Esophagus squamous epithelium (tissue), 4 donors: ENCODE results near the gene AP3D1.

Experiments used
- POLR2A ChIP-seq, 4 donors: fragments of 450-650 bp; IDR thresholded peaks; one replicate each; pipeline ENCODE4 v1.6.1; 2017; ENCODE audit warnings: antibody characterized with exemption in 4 of 4, mild to moderate bottlenecking in 4 of 4, moderate library complexity in 3 of 4
- TF ChIP-seq, protein P1 (sequence below), 6 experiments: fragments of 450-650 bp in 4 of 6; fragments of 200-600 bp in 2 of 6; sonication (generic) in 2 of 6; IDR thresholded peaks; one replicate each; pipeline ENCODE4 v1.5.1; 2016 to 2019; ENCODE audit warnings: antibody characterized with exemption in 6 of 6, mild to moderate bottlenecking in 4 of 6, moderate library complexity in 4 of 6

GRCh38 chr19:2123682-2124387, 27.5 kb downstream of the AP3D1 start:
- TF ChIP-seq, protein P1, sequence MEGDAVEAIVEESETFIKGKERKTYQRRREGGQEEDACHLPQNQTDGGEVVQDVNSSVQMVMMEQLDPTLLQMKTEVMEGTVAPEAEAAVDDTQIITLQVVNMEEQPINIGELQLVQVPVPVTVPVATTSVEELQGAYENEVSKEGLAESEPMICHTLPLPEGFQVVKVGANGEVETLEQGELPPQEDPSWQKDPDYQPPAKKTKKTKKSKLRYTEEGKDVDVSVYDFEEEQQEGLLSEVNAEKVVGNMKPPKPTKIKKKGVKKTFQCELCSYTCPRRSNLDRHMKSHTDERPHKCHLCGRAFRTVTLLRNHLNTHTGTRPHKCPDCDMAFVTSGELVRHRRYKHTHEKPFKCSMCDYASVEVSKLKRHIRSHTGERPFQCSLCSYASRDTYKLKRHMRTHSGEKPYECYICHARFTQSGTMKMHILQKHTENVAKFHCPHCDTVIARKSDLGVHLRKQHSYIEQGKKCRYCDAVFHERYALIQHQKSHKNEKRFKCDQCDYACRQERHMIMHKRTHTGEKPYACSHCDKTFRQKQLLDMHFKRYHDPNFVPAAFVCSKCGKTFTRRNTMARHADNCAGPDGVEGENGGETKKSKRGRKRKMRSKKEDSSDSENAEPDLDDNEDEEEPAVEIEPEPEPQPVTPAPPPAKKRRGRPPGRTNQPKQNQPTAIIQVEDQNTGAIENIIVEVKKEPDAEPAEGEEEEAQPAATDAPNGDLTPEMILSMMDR (IDR thresholded peaks at IDR 0.05): no peak
- no peak for TF ChIP-seq POLR2A (IDR thresholded peaks at IDR 0.05)
